ENCODE results near the gene TMEM203.

Gene TMEM203

DNA sequence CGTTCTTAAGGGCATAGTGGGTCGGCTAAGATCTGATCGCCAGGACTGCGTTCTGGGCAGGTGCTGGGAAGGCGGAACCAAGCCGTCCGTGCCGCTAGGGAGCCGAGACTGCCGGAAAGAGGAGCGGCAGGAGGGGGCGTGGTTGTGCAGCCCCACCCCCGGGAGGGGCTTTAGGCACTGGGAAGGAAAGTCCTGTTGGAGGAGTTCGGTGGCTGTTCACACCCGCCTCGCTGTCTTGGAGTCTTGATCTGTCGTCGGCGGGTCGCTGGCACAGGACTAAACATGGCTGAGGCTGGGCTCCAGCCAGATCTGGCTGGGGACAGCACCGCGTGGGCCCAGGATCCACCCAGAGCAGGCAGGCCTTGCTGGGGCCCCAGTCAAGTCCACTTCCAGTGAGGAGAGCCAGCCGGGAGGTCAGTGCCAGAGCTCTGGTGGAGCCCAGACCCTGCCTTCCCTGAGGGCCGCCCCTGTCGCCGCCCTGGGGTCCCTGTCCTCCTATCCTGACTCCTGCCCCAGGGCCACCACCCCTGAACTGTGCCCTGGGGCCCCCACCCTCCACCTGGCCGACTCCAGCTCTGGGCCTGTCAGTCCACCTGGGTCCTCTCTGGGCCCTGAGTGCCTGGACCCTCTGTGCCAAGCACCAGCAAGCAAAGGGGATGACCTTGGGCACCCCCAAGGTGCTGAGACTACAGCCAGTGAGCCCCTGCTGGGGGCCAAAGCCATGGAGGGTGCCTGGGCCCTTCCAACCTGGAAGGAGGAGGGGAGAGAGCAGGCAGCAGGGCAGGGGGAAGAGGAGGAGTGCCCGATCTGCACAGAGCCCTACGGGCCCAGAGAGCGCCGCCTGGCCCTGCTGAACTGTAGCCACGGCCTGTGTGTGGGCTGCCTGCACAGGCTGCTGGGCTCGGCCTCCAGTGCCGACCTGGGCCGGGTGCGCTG, 12.1 kb upstream of the TMEM203 start:
- Histone ChIP-seq H2AFZ (ENCODE audit: low read depth, low read length) (no peak overlapping the region), H3K4me3 (ENCODE audit: low read length) (no peak overlapping the region), H3K9me3 (ENCODE audit: insufficient read depth, low read length) (no peaks in the 10 kb centered on the region), H3K27me3 (ENCODE audit: low read depth, low read length) (no peaks in the 10 kb centered on the region), H3K4me2 (ENCODE audit: low read length) (no peak overlapping the region), H3K79me2 (ENCODE audit: low read length) (no peaks in the 10 kb centered on the region), H3K27ac (ENCODE audit: low read length) (no peak overlapping the region), H4K20me1 (ENCODE audit: insufficient read depth, low read length) (no peaks in the 10 kb centered on the region), H3K36me3 (replicated peaks; ENCODE audit: low read depth, low read length) (no peaks in the 10 kb centered on the region), H3K9ac (ENCODE audit: low read length) (no peak overlapping the region), H3K4me1 (ENCODE audit: low read length) (no peaks in the 10 kb centered on the region)
- no peak for TF ChIP-seq EZH2phosphoT487 (IDR thresholded peaks at IDR 0.05; ENCODE audit: low read depth)
- TF ChIP-seq, protein P1, sequence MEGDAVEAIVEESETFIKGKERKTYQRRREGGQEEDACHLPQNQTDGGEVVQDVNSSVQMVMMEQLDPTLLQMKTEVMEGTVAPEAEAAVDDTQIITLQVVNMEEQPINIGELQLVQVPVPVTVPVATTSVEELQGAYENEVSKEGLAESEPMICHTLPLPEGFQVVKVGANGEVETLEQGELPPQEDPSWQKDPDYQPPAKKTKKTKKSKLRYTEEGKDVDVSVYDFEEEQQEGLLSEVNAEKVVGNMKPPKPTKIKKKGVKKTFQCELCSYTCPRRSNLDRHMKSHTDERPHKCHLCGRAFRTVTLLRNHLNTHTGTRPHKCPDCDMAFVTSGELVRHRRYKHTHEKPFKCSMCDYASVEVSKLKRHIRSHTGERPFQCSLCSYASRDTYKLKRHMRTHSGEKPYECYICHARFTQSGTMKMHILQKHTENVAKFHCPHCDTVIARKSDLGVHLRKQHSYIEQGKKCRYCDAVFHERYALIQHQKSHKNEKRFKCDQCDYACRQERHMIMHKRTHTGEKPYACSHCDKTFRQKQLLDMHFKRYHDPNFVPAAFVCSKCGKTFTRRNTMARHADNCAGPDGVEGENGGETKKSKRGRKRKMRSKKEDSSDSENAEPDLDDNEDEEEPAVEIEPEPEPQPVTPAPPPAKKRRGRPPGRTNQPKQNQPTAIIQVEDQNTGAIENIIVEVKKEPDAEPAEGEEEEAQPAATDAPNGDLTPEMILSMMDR (IDR thresholded peaks at IDR 0.05; ENCODE audit: low read depth, low read length), result no peak

DNA sequence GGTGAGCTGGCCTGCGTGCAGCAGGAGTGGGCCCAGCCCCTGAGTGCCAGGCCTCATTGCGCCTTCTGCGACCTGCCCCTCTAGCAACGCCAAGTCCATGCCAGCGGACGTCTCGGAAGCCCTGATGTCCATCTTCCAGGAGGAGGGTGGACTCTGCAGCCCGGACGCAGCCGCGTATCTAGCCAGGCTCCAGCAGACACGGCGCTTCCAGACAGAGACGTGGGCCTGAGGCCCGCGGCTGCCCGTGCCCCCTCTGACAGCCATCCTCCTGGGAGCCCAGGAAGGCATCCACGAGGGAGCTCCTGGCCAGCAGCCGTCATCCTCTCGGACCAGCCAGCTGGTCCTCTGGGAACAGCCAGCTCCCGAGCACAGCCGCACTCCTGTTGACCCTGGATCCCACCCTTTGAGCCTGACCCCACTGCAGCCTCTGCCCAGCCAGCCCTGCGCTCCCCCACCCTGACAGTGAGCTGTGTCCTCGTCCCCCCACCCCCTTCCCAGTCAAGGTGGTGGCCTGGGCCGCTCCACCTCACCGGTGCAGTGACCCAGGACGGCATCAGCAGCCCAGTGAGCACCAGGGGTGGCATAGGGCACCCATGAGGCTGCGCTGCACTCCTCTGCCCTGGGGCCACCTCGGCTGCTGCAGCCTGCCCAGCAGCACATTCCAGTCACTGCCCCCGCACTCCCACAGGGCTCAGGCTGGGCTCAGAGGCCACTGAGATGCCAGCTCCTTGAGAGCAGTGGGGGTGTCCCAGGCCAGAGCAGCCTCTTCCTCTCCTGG, 10.9 kb upstream of the TMEM203 start:
- no peaks in the 10 kb centered on the region for H3K36me3 ChIP-seq (replicated peaks; ENCODE audit: low read depth, low read length)
- no peak overlapping the region for H2AFZ ChIP-seq (ENCODE audit: low read depth, low read length)
- H3K4me3 ChIP-seq (ENCODE audit: low read length), result no peak overlapping the region
- no peaks in the 10 kb centered on the region for H3K4me1 ChIP-seq (ENCODE audit: low read length)
- no peaks in the 10 kb centered on the region for H4K20me1 ChIP-seq (ENCODE audit: insufficient read depth, low read length)
- no peak overlapping the region for H3K9ac ChIP-seq (ENCODE audit: low read length)
- no peak overlapping the region for H3K4me2 ChIP-seq (ENCODE audit: low read length)
- no peaks in the 10 kb centered on the region for H3K27me3 ChIP-seq (ENCODE audit: low read depth, low read length)
- no peak overlapping the region for H3K27ac ChIP-seq (ENCODE audit: low read length)
- no peaks in the 10 kb centered on the region for H3K79me2 ChIP-seq (ENCODE audit: low read length)
- TF ChIP-seq EZH2phosphoT487 (IDR thresholded peaks at IDR 0.05; ENCODE audit: low read depth), result no peak
- TF ChIP-seq, protein P1 (IDR thresholded peaks at IDR 0.05; ENCODE audit: low read depth, low read length), result no peak
- H3K9me3 ChIP-seq (ENCODE audit: insufficient read depth, low read length), result no peaks in the 10 kb centered on the region

DNA sequence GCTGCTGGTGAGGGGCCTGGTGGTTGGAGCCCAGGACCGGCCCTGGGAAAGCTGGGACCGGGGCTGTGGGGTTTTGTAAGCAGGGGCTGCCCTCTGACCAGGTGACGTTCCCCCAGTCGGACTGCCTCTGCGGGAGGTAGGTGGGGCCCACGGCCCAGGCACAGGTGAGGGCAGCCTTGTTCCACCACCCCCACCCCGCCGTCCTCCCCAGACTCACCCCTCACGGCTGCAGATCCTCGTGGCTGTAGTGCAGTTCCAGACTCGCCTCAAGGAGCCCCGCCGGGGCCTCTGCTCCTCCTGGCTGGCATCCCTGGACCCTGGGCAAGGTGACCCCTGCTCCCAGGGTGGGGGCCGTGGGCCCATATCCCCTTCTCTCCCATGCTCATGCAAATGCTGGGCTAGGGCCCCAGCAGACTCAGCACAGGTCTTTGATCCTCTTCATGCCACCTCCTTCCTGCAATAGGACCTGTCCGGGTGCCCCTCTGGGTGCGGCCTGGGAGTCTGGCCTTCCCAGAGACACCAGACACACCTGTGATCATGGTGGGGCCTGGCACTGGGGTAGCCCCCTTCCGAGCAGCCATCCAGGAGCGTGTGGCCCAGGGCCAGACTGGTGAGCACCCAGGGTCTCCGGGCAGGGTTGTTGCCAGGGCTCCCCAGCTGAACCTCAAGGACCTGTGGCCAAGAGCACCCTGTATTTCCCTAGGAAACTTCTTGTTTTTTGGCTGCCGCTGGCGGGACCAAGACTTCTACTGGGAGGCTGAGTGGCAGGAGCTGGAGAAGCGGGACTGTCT, 9.9 kb upstream of the TMEM203 start:
- Histone ChIP-seq H3K9ac (ENCODE audit: low read length) (no peak overlapping the region), H3K36me3 (replicated peaks; ENCODE audit: low read depth, low read length) (no peaks in the 10 kb centered on the region)
- TF ChIP-seq, protein P1 (IDR thresholded peaks at IDR 0.05; ENCODE audit: low read depth, low read length), result no peak
- no peak for TF ChIP-seq EZH2phosphoT487 (IDR thresholded peaks at IDR 0.05; ENCODE audit: low read depth)

More for the DNA sequence above, 9.9 kb upstream of the TMEM203 start:
- Histone ChIP-seq H3K79me2 (ENCODE audit: low read length) (no peaks in the 10 kb centered on the region), H3K27ac (ENCODE audit: low read length) (no peak overlapping the region), H3K9me3 (ENCODE audit: insufficient read depth, low read length) (no peaks in the 10 kb centered on the region), H3K4me2 (ENCODE audit: low read length) (no peak overlapping the region), H3K4me3 (ENCODE audit: low read length) (no peak overlapping the region), H3K4me1 (ENCODE audit: low read length) (no peaks in the 10 kb centered on the region), H2AFZ (ENCODE audit: low read depth, low read length) (no peak overlapping the region), H4K20me1 (ENCODE audit: insufficient read depth, low read length) (no peaks in the 10 kb centered on the region), H3K27me3 (ENCODE audit: low read depth, low read length) (no peaks in the 10 kb centered on the region)

All from OCI-LY3 (cell line).